CD4-positive, alpha-beta T cell (primary cell): ENCODE results near the gene UGT1A5. TPM values are rescaled to one million over a fixed set of nuclear protein-coding genes. Genes with fewer than 3 reads are reported as not detected.

Experiments
- ATAC-seq: fragments of 200-7000 bp; cut with Tn5 transposase; one replicate; pipeline ENCODE4 v1.10.0; 2022; ENCODE audit warnings: mild to moderate bottlenecking; ENCODE audit not compliant: poor library complexity
- CTCF ChIA-PET: fragments of 350-600 bp; sonication (Branson Sonifier 250); formaldehyde crosslinking; loops from one replicate; lab custom pipeline; 2021; ENCODE audit warnings: antibody characterized with exemption, inconsistent platforms; lab: Charles Lee
- POLR2A ChIA-PET: fragments of 350-600 bp; sonication (Branson Sonifier 250); formaldehyde crosslinking; loops from one replicate; lab custom pipeline; 2021; ENCODE audit warnings: antibody characterized with exemption, inconsistent platforms; lab: Charles Lee
- DNase-seq, 14 experiments: peaks; one replicate each; pipeline ENCODE4 v3.0.0-alpha.2; 2013 to 2020; ENCODE audit warnings: mixed read lengths in 2 of 14
- H3K27ac ChIP-seq, 2 donors: one replicate each; pipeline versions ENCODE4 v1.5.1 to v1.7.0; 2013; ENCODE audit warnings: low read length in 2 of 2, low read depth in 1 of 2, mild to moderate bottlenecking in 1 of 2
- H3K27me3 ChIP-seq, 2 experiments: 1 replicate in 1 of 2; 2 replicates in 1 of 2; pipeline versions ENCODE4 v1.6.1 to v1.7.0; 2013; ENCODE audit warnings: low read length in 2 of 2, control low read depth in 1 of 2, mild to moderate bottlenecking in 1 of 2, moderate library complexity in 1 of 2; ENCODE audit not compliant: insufficient read depth in 2 of 2, control insufficient read depth in 1 of 2
- H3K36me3 ChIP-seq: one replicate; pipeline ENCODE4 v1.6.1; 2013; ENCODE audit warnings: low read length, control low read depth; ENCODE audit not compliant: insufficient read depth
- H3K4me1 ChIP-seq: one replicate; pipeline ENCODE4 v1.6.1; 2013; ENCODE audit warnings: low read length, control low read depth; ENCODE audit not compliant: insufficient read depth
- H3K4me3 ChIP-seq: one replicate; pipeline ENCODE4 v1.5.1; 2013; ENCODE audit warnings: mild to moderate bottlenecking, low read length, moderate library complexity
- H3K9me3 ChIP-seq, 2 experiments: 1 replicate in 1 of 2; 2 replicates in 1 of 2; pipeline versions ENCODE4 v1.6.1 to v1.7.0; 2013; ENCODE audit warnings: low read length in 2 of 2, mild to moderate bottlenecking in 2 of 2, control low read depth in 1 of 2, moderate library complexity in 1 of 2; ENCODE audit not compliant: control insufficient read depth in 1 of 2, insufficient read depth in 1 of 2
- H3K27ac Mint-ChIP-seq: one replicate; pipeline ENCODE4 v1.8.0; 2020; ENCODE audit warnings: mixed read lengths
- H3K27me3 Mint-ChIP-seq: one replicate; pipeline ENCODE4 v1.8.0; 2021; ENCODE audit warnings: mixed read lengths
- H3K36me3 Mint-ChIP-seq: one replicate; pipeline ENCODE4 v1.8.0; 2021; ENCODE audit warnings: low read depth, mixed read lengths
- H3K4me1 Mint-ChIP-seq: one replicate; pipeline ENCODE4 v1.8.0; 2021; ENCODE audit warnings: low read depth, mixed read lengths
- H3K4me3 Mint-ChIP-seq: one replicate; pipeline ENCODE4 v1.8.0; 2020; ENCODE audit warnings: mild to moderate bottlenecking, mixed read lengths
- H3K9me3 Mint-ChIP-seq: one replicate; pipeline ENCODE4 v1.8.0; 2020; ENCODE audit warnings: mixed read lengths
- intact Hi-C, 2 experiments: fragments of 100-400 bp; cut with DNase I in 1 of 2; cut with micrococcal nuclease in 1 of 2; formaldehyde crosslinking; loops; one replicate each; pipeline versions ENCODE4 v1.15.1 to v1.9.0; 2023 to 2025; cut with DNase I, micrococcal nuclease
- total RNA-seq, 174 experiments: library from RNA in 2 of 174; stranded (reverse) in 2 of 174; gene quantifications; one replicate each; pipeline ENCODE4 v1.2.3 and lab custom pipeline; 2021 to 2026
- TF ChIP-seq, protein P1 (sequence below): fragments of 200-600 bp; IDR thresholded peaks from one replicate; pipeline ENCODE4 v1.8.0; 2022; ENCODE audit warnings: antibody characterized with exemption, mild to moderate bottlenecking

UGT1A5 gene
- total RNA-seq, 2 experiments from 2014 or later: not detected

DNA sequence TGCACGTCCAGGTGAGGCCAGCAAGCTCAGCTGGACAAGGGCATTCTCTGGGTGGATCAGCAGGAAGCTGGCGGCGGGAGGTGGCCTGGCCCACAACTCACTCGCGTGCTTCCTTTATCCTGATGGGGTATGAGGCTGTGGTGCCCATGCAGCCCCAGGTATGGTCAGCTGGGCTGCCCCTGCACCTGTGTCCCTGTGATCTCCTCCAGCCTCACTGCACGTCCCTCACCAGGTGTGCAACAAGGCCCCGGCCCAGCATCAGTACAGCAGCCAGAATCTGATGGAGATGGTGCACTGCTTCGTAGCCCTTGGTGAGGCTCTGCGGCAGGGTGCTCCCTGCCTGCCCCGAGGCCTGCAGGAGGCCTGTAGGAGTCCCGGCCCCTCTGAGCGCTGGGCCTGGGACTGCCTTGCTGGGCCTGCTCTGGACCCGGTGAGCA lies 83.0 kb downstream of the UGT1A5 start:
- POLR2A ChIA-PET: no interaction called here
- TF ChIP-seq, protein P1, sequence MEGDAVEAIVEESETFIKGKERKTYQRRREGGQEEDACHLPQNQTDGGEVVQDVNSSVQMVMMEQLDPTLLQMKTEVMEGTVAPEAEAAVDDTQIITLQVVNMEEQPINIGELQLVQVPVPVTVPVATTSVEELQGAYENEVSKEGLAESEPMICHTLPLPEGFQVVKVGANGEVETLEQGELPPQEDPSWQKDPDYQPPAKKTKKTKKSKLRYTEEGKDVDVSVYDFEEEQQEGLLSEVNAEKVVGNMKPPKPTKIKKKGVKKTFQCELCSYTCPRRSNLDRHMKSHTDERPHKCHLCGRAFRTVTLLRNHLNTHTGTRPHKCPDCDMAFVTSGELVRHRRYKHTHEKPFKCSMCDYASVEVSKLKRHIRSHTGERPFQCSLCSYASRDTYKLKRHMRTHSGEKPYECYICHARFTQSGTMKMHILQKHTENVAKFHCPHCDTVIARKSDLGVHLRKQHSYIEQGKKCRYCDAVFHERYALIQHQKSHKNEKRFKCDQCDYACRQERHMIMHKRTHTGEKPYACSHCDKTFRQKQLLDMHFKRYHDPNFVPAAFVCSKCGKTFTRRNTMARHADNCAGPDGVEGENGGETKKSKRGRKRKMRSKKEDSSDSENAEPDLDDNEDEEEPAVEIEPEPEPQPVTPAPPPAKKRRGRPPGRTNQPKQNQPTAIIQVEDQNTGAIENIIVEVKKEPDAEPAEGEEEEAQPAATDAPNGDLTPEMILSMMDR: no peak

DNA sequence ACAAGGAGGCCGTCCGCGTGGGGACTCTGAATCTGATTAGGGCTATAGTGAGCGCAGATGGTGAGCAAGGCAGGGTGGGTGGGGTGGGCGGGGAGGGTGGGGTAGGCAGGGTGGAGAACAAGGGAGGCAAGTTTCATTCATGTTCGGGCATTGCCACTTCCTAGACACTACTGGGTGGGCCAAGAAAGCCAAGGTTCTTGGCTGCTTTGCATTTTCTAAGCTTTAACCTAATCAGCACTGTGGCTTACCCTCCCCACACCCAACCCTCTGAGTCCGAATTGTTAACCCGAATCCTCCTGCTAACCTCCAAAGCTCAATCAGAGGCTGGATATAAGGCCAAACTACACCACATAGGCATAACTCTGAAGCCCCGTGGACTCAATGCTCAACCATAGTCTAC lies 83.5 kb downstream of the UGT1A5 start:
- H3K9me3 Mint-ChIP-seq: peaks cover 4% of the 10 kb centered on the region
- Histone ChIP-seq H3K27me3 (no peaks in the 10 kb centered on the region), H3K27ac (no peak overlapping the region), H3K36me3 (no peaks in the 10 kb centered on the region), H3K9me3 (no peaks in the 10 kb centered on the region), H3K4me3 (no peak overlapping the region), H3K4me1 (no peaks in the 10 kb centered on the region)
- CTCF ChIA-PET: no interaction called here
- POLR2A ChIA-PET: no interaction called here
- DNase-seq: no peak
- intact Hi-C loops: no loop called here
- no peaks in the 10 kb centered on the region for H3K36me3 Mint-ChIP-seq
- no peak for ATAC-seq
- no peaks in the 10 kb centered on the region for H3K4me1 Mint-ChIP-seq
- H3K4me3 Mint-ChIP-seq: no peak overlapping the region
- TF ChIP-seq, protein P1: no peak
- no peak overlapping the region for H3K27ac Mint-ChIP-seq
- H3K27me3 Mint-ChIP-seq: no peaks in the 10 kb centered on the region

More for the DNA sequence above, 83.0 kb downstream of the UGT1A5 start:
- Mint-ChIP-seq H3K4me1 (no peaks in the 10 kb centered on the region), H3K27ac (no peak overlapping the region), H3K27me3 (no peaks in the 10 kb centered on the region), H3K9me3 (peaks cover 4% of the 10 kb centered on the region), H3K4me3 (no peak overlapping the region), H3K36me3 (no peaks in the 10 kb centered on the region)
- intact Hi-C loops: no loop called here
- no peaks in the 10 kb centered on the region for H3K27me3 ChIP-seq
- H3K36me3 ChIP-seq: no peaks in the 10 kb centered on the region
- no peak overlapping the region for H3K4me3 ChIP-seq
- no peak overlapping the region for H3K27ac ChIP-seq
- no peaks in the 10 kb centered on the region for H3K4me1 ChIP-seq
- H3K9me3 ChIP-seq: no peaks in the 10 kb centered on the region
- DNase-seq: peak in 2 of 14 experiments; percentile 4 to 19
- CTCF ChIA-PET: no interaction called here
- no peak for ATAC-seq

DNA sequence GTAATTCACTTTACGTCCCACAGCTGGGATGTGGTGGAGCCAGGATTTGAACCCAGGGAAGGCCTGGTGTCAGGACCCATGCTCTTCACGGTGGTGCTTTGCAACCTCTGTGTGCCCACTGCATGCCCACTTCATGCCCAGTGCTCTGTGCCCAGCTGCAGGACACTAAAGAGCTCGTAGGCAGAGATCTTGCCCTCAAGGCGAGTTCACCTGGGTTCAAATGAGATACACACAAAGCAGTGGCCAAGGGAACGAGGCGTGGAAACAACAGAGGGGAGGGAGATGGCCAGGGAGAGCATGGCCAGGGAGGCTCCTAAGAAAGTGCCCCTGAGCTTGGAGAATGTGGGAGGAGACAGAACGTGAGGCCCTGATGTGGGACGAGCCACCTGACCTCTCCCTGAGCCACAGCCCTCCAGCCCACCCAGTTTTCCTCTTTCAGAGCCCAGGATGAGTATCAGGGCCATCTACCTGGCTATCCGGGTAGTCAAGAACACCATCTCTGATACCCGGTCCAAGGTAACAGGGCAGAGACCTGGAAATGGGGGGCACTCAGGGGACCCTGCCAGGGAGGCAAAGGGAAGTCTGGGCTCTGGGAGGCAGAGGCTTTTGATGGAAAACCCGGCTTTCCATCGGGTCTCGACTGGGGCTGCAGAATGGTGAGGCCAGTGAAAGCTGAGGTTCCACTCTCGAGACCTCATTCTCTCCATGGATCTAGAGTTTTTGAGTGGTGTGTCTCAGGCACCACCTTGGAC lies 85.8 kb downstream of the UGT1A5 start:
- DNase-seq (no peak), ATAC-seq (no peak)
- TF ChIP-seq, protein P1: no peak
- Mint-ChIP-seq H3K27me3 (peaks cover 7% of the 10 kb centered on the region), H3K9me3 (peaks cover 4% of the 10 kb centered on the region), H3K36me3 (no peaks in the 10 kb centered on the region), H3K4me1 (no peaks in the 10 kb centered on the region), H3K27ac (no peak overlapping the region), H3K4me3 (no peak overlapping the region)
- Histone ChIP-seq H3K27ac (no peak overlapping the region), H3K27me3 (peaks cover 0 to 3% of the 10 kb centered on the region in 2 experiments), H3K36me3 (no peaks in the 10 kb centered on the region), H3K9me3 (no peaks in the 10 kb centered on the region), H3K4me3 (no peak overlapping the region), H3K4me1 (no peaks in the 10 kb centered on the region)
- CTCF ChIA-PET: no interaction called here
- POLR2A ChIA-PET: no interaction called here
- intact Hi-C loops: no loop called here
